ENCODE results near the gene LGALSL. TPM values are rescaled to one million over a fixed set of nuclear protein-coding genes. Genes with fewer than 3 reads are reported as not detected.

LGALSL gene
- total and polyA plus RNA-seq, 8 donors, result 33.5 to 116 (median 90.9) TPM

DNA sequence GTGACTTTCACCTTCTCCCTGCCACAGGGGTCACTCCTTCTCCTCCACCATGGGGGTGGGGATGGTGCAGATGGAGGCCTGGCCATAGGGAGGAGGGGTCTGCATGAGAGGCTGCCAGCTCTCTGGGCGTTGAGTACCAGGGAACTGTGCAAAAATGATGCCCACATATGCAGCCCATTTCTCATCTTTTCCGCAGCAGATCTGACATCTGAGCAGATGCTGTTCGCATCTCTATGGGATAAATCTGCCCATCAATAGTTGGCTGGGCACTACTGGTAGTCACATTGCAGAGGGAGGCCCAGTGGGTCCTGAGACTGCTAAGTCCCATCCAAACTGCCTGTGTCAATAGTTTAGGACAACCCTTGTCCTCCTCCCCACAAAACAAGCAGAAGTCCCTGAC, 45.9 kb upstream of the LGALSL start:
- H3K27me3 ChIP-seq, result no peaks in the 10 kb centered on the region
- intact Hi-C loops (cut with DNase I), result no loop called here
- TF ChIP-seq, protein P1, sequence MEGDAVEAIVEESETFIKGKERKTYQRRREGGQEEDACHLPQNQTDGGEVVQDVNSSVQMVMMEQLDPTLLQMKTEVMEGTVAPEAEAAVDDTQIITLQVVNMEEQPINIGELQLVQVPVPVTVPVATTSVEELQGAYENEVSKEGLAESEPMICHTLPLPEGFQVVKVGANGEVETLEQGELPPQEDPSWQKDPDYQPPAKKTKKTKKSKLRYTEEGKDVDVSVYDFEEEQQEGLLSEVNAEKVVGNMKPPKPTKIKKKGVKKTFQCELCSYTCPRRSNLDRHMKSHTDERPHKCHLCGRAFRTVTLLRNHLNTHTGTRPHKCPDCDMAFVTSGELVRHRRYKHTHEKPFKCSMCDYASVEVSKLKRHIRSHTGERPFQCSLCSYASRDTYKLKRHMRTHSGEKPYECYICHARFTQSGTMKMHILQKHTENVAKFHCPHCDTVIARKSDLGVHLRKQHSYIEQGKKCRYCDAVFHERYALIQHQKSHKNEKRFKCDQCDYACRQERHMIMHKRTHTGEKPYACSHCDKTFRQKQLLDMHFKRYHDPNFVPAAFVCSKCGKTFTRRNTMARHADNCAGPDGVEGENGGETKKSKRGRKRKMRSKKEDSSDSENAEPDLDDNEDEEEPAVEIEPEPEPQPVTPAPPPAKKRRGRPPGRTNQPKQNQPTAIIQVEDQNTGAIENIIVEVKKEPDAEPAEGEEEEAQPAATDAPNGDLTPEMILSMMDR (IDR thresholded peaks at IDR 0.05), result no peak
- H3K4me1 ChIP-seq, result peaks cover 29 to 37% of the 10 kb centered on the region in 2 donors
- no peaks in the 10 kb centered on the region for H3K36me3 ChIP-seq
- H3K4me3 ChIP-seq, result no peak overlapping the region
- H3K9me3 ChIP-seq, result no peaks in the 10 kb centered on the region
- no peak for ATAC-seq
- no peak overlapping the region for H3K27ac ChIP-seq
- DNase-seq, result no peak

DNA sequence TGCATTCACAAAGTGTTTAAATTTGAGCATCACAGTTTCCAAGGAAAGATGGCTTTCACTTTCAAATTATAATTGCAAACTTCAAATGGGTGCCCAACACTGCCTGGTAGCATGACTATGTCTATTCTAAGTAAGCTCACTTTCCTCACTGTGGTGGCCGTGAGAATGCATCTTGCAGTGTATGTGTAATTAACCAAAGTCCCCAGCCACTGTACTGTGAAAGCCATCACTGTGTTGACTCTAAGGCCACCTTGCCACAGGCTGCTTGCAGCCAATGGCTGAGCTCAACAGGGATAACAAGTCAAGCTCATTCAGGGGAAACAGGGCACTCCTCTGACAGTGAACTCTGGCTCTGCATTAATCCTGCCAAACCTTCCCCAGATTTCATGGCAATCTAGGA, 43.3 kb upstream of the LGALSL start:
- TF ChIP-seq, protein P1 (IDR thresholded peaks at IDR 0.05), result no peak
- no peaks in the 10 kb centered on the region for H3K9me3 ChIP-seq
- H3K27ac ChIP-seq, result no peak overlapping the region
- intact Hi-C loops (cut with DNase I), result no loop called here
- no peaks in the 10 kb centered on the region for H3K36me3 ChIP-seq
- no peak overlapping the region for H3K4me3 ChIP-seq
- H3K4me1 ChIP-seq, result peaks cover 8 to 18% of the 10 kb centered on the region in 2 donors
- H3K27me3 ChIP-seq, result no peaks in the 10 kb centered on the region
- ATAC-seq (no peak), DNase-seq (no peak)

DNA sequence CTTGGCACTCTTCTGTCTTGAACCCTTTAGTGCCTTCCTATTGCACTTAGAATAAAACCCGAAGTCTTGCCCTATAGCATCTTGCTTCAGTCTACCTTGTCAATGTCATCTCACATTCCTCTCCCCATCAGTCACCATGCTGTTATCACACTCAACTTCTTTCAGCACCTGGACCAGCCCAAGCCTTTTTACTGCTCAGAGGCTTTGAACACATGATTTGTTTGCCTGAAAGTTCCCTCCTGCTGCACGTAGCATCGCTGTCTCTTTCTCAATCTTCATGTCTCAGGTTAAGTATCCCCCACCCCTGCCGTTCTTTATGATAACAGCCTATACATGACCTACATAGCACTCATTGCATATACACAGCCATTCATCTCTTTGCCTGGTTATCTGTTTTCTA, 41.3 kb upstream of the LGALSL start:
- no peaks in the 10 kb centered on the region for H3K27me3 ChIP-seq
- TF ChIP-seq, protein P1 (IDR thresholded peaks at IDR 0.05), result no peak
- H3K4me3 ChIP-seq, result no peak overlapping the region
- no peaks in the 10 kb centered on the region for H3K9me3 ChIP-seq
- intact Hi-C loops (cut with DNase I), result no loop called here
- H3K27ac ChIP-seq, result no peak overlapping the region
- H3K36me3 ChIP-seq, result no peaks in the 10 kb centered on the region
- ATAC-seq (no peak), DNase-seq (no peak)
- peaks cover 0 to 9% of the 10 kb centered on the region in 2 donors for H3K4me1 ChIP-seq

DNA sequence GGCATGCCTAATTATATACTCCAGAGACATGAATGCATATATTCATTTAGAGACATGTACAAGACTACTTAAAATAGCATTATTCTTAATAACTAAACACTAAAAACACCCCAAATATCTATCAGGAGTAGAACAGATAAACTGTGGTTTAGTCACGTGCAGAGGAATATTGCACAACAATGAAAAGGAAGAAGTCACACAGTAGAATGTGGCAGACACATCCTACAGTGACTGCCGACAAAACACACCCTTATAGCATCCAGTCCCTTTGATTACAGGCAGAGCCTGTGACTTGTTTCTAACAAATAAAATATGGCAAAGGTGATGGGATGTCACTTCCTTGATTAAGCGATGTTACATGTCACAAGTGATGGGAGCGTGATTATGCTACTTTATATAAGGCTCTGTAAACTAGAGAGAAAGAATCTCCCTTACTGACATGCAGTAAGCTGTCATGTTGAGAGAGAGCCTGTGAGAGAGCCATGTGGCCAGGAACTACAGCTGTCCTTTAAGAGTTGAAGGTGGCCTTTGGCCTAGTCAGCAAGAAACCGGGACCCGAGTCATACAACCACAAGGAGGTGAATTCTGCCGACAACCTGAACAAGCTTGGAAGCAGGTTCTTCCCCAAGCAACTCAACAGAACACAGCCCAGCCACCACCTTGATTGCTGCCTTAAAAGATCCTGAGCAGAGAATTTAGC, 39.1 kb upstream of the LGALSL start:
- Histone ChIP-seq H3K27ac (peak overlapping the region in 1 of 2 donors; percentile 62), H3K27me3 (no peaks in the 10 kb centered on the region), H3K4me3 (no peak overlapping the region), H3K4me1 (peaks cover 0 to 9% of the 10 kb centered on the region in 2 donors), H3K36me3 (no peaks in the 10 kb centered on the region), H3K9me3 (no peaks in the 10 kb centered on the region)
- DNase-seq (no peak), ATAC-seq (no peak)
- TF ChIP-seq, protein P1 (IDR thresholded peaks at IDR 0.05), result no peak
- intact Hi-C loops (cut with DNase I), result no loop called here

DNA sequence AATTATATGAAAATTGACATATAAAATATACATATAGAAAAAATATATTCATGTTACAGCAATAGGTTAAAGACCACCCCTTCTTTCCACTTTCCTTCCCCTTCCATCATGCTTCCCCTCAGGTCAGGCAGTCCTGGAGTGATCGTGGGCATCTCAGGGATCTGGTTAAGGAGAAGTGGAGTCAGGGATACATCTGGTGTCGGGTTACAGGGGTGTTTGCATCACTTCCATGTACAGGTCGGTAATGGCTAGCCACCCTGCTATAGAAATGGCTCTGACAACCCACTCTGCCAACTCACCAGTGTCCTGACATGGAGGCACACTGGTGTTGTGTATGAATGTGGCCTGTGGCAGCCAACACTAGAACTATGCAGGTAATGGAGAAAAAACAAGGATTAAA, 36.3 kb upstream of the LGALSL start:
- H3K9me3 ChIP-seq, result no peaks in the 10 kb centered on the region
- intact Hi-C loops (cut with DNase I), result no loop called here
- H3K27me3 ChIP-seq, result no peaks in the 10 kb centered on the region
- DNase-seq, result no peak
- TF ChIP-seq, protein P1 (IDR thresholded peaks at IDR 0.05), result no peak
- H3K4me1 ChIP-seq, result peaks cover 0 to 13% of the 10 kb centered on the region in 2 donors
- no peak for ATAC-seq
- no peak overlapping the region for H3K4me3 ChIP-seq
- no peaks in the 10 kb centered on the region for H3K36me3 ChIP-seq
- H3K27ac ChIP-seq, result no peak overlapping the region

All from left lung (tissue), 10 donors.